ENCODE measurements around the gene IDUA.

Gene IDUA

DNA sequence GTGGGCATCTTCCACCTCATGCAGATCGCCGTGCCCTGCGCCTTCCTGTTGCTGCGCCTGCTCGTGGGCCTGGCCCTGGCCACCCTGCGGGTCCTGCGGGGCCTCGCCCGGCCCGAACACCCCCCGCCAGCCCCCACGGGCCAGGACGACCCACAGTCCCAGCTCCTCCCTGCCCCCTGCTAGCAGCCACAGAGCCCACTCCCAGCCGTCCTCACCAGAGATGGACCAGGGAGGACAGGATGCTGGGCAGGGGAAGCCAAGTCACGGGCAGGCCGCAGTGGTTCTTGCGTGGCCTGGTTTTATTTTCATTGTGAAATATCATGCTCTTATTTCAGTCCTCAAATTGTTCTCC is 28.6 kb upstream of the IDUA start:
- no peaks in the 10 kb centered on the region for H3K4me1 ChIP-seq (ENCODE audit: low read length)
- TF ChIP-seq, protein P1, sequence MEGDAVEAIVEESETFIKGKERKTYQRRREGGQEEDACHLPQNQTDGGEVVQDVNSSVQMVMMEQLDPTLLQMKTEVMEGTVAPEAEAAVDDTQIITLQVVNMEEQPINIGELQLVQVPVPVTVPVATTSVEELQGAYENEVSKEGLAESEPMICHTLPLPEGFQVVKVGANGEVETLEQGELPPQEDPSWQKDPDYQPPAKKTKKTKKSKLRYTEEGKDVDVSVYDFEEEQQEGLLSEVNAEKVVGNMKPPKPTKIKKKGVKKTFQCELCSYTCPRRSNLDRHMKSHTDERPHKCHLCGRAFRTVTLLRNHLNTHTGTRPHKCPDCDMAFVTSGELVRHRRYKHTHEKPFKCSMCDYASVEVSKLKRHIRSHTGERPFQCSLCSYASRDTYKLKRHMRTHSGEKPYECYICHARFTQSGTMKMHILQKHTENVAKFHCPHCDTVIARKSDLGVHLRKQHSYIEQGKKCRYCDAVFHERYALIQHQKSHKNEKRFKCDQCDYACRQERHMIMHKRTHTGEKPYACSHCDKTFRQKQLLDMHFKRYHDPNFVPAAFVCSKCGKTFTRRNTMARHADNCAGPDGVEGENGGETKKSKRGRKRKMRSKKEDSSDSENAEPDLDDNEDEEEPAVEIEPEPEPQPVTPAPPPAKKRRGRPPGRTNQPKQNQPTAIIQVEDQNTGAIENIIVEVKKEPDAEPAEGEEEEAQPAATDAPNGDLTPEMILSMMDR (IDR thresholded peaks at IDR 0.05; ENCODE audit: low read depth, low read length), result no peak
- no peak for TF ChIP-seq EZH2phosphoT487 (IDR thresholded peaks at IDR 0.05; ENCODE audit: low read depth)
- no peak overlapping the region for H3K9ac ChIP-seq (ENCODE audit: low read length)
- H3K27me3 ChIP-seq (ENCODE audit: low read depth, low read length), result no peaks in the 10 kb centered on the region
- H3K4me2 ChIP-seq (ENCODE audit: low read length), result no peak overlapping the region
- no peaks in the 10 kb centered on the region for H4K20me1 ChIP-seq (ENCODE audit: insufficient read depth, low read length)
- H3K36me3 ChIP-seq (replicated peaks; ENCODE audit: low read depth, low read length), result no peaks in the 10 kb centered on the region
- H2AFZ ChIP-seq (ENCODE audit: low read depth, low read length), result no peak overlapping the region
- H3K79me2 ChIP-seq (ENCODE audit: low read length), result no peaks in the 10 kb centered on the region
- H3K9me3 ChIP-seq (ENCODE audit: insufficient read depth, low read length), result no peaks in the 10 kb centered on the region
- H3K27ac ChIP-seq (ENCODE audit: low read length), result no peak overlapping the region
- no peak overlapping the region for H3K4me3 ChIP-seq (ENCODE audit: low read length)

DNA sequence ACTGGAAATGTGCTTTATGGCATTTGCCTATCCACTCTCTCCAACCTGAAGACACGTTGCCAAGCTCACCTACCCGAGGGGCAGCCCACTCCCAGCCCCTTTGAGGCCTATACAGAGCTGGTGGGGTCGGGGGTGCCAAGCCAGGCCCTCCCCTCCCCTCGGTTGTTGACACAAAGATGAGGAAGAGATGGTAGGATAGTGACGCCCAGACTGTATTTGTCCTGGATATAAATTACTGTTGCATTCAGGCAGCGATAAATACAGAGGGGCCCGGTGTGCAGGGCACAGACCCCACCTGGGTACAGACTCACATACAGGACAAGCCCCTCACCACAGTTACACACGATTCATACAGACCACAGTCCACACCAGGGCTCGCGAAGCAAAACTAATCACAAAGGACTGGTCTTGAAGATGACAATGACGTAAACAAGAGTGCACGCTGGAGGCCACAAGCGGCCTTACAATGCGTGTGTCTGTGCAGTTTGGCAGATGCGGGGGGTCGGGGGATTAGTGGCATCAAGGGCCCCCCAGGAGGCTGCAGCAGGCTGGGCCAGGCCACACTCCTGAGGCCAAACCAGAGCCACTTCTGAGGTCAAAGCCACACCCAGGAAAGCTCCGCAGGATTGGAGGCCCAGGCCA is 28.0 kb upstream of the IDUA start:
- no peaks in the 10 kb centered on the region for H3K36me3 ChIP-seq (replicated peaks; ENCODE audit: low read depth, low read length)
- H2AFZ ChIP-seq (ENCODE audit: low read depth, low read length), result no peak overlapping the region
- H3K4me3 ChIP-seq (ENCODE audit: low read length), result no peak overlapping the region
- H3K9me3 ChIP-seq (ENCODE audit: insufficient read depth, low read length), result no peaks in the 10 kb centered on the region
- no peaks in the 10 kb centered on the region for H4K20me1 ChIP-seq (ENCODE audit: insufficient read depth, low read length)
- no peaks in the 10 kb centered on the region for H3K27me3 ChIP-seq (ENCODE audit: low read depth, low read length)
- no peak overlapping the region for H3K27ac ChIP-seq (ENCODE audit: low read length)
- no peak for TF ChIP-seq EZH2phosphoT487 (IDR thresholded peaks at IDR 0.05; ENCODE audit: low read depth)
- TF ChIP-seq, protein P1 (IDR thresholded peaks at IDR 0.05; ENCODE audit: low read depth, low read length), result no peak
- H3K4me1 ChIP-seq (ENCODE audit: low read length), result no peaks in the 10 kb centered on the region
- H3K4me2 ChIP-seq (ENCODE audit: low read length), result no peak overlapping the region
- no peaks in the 10 kb centered on the region for H3K79me2 ChIP-seq (ENCODE audit: low read length)
- no peak overlapping the region for H3K9ac ChIP-seq (ENCODE audit: low read length)

DNA sequence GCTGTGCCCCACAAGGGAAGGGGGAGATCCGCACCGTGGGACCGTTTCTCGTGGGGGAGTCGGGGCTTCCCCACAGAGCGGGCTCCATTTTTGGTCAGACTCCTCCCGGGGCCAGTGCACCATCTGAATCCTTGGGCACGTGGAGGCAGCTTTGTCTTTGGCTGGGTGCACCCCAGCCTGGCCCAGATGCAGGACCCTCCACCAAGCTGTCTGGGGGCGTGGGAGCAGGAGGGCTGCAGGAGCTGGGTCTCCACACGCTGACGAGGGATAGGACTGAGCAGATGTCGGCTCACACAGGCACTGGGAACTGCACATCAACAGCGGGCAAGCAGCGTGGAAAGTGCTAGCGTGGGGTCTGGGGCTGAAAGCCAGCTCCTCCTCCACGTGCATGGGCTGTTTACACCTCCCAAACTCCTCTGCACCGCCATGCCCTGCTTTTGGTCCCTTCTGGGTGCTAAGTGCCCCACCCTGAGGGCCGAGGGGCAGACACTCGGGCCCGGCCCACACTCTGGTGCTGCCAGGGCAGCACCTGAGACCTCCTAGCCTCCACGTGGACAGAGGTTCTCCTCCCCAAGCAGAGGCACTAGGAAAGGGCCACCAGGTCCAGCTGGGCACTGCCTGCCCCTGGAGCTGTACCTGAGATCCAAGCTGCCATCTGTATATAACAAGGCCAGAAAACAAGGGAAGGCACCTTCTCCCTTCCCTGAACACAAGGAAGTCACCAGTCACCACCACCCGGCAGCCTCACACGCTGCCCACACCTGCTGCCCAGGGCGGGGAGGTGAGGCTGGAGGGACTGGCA is 27.3 kb upstream of the IDUA start:
- H3K36me3 ChIP-seq (replicated peaks; ENCODE audit: low read depth, low read length), result no peaks in the 10 kb centered on the region
- no peak overlapping the region for H2AFZ ChIP-seq (ENCODE audit: low read depth, low read length)
- H3K79me2 ChIP-seq (ENCODE audit: low read length), result no peaks in the 10 kb centered on the region
- no peaks in the 10 kb centered on the region for H3K9me3 ChIP-seq (ENCODE audit: insufficient read depth, low read length)
- no peaks in the 10 kb centered on the region for H3K27me3 ChIP-seq (ENCODE audit: low read depth, low read length)
- H3K9ac ChIP-seq (ENCODE audit: low read length), result no peak overlapping the region
- no peaks in the 10 kb centered on the region for H4K20me1 ChIP-seq (ENCODE audit: insufficient read depth, low read length)
- no peak overlapping the region for H3K4me2 ChIP-seq (ENCODE audit: low read length)
- H3K4me3 ChIP-seq (ENCODE audit: low read length), result no peak overlapping the region
- H3K4me1 ChIP-seq (ENCODE audit: low read length), result no peaks in the 10 kb centered on the region
- TF ChIP-seq, protein P1 (IDR thresholded peaks at IDR 0.05; ENCODE audit: low read depth, low read length), result no peak
- no peak for TF ChIP-seq EZH2phosphoT487 (IDR thresholded peaks at IDR 0.05; ENCODE audit: low read depth)
- no peak overlapping the region for H3K27ac ChIP-seq (ENCODE audit: low read length)

DNA sequence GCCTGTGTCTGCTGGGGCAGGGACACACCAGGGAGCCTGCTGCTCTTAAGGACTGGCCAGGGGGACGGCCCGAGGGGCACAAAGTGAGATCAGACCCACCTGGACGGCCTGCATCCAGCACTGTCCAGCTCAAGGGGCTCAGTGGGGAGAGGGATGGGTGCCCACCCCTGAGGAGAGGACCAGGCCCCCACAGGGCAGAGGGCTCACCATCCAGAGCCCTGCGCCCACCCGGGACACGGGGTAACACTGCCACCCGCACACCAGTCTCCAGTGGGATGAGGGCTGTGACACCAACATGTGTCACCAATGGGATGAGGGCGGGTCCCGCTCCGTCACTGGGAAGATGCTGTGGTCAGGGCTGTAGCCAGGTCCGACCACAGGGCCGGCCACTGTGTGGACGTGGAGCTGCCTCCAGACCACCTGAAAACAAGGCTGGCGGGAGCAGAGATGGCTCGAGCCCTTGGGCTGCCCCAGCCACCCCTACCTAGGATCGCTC is 26.7 kb upstream of the IDUA start:
- Histone ChIP-seq H3K4me1 (ENCODE audit: low read length) (no peaks in the 10 kb centered on the region), H3K27ac (ENCODE audit: low read length) (no peak overlapping the region), H4K20me1 (ENCODE audit: insufficient read depth, low read length) (no peaks in the 10 kb centered on the region), H2AFZ (ENCODE audit: low read depth, low read length) (no peak overlapping the region), H3K9ac (ENCODE audit: low read length) (no peak overlapping the region), H3K27me3 (ENCODE audit: low read depth, low read length) (no peaks in the 10 kb centered on the region), H3K36me3 (replicated peaks; ENCODE audit: low read depth, low read length) (no peaks in the 10 kb centered on the region), H3K9me3 (ENCODE audit: insufficient read depth, low read length) (no peaks in the 10 kb centered on the region), H3K4me2 (ENCODE audit: low read length) (no peak overlapping the region), H3K4me3 (ENCODE audit: low read length) (no peak overlapping the region), H3K79me2 (ENCODE audit: low read length) (no peaks in the 10 kb centered on the region)
- TF ChIP-seq, protein P1 (IDR thresholded peaks at IDR 0.05; ENCODE audit: low read depth, low read length), result no peak
- TF ChIP-seq EZH2phosphoT487 (IDR thresholded peaks at IDR 0.05; ENCODE audit: low read depth), result no peak

Measured in OCI-LY3 (cell line).